A549 (cell line): ENCODE data around the gene CHST2.

Experiments used
- CTCF ChIP-seq: fragments of >200 bp; sonication (Bioruptor Twin); formaldehyde crosslinking; IDR thresholded peaks from 3 replicates; pipeline ENCODE4 v1.5.1; 2016
- E2F6 ChIP-seq: IDR thresholded peaks from 2 replicates; pipeline ENCODE4 v1.6.1; 2012; ENCODE audit warnings: low read depth, borderline replicate concordance
- KDM5A ChIP-seq: fragments of 200-600 bp; sonication (generic); IDR thresholded peaks from 2 replicates; pipeline ENCODE4 v1.6.1; 2016; ENCODE audit warnings: antibody characterized with exemption, mild to moderate bottlenecking
- NPAS2 ChIP-seq: fragments of 250-450 bp; sonication (Bioruptor Pico); IDR thresholded peaks from 2 replicates; pipeline ENCODE4 v1.8.0; 2022; ENCODE audit warnings: mild to moderate bottlenecking, moderate library complexity, borderline replicate concordance
- RFX5 ChIP-seq: fragments of 450-650 bp; IDR thresholded peaks from 2 replicates; pipeline ENCODE4 v1.7.1; 2014; ENCODE audit warnings: antibody characterized with exemption, mild to moderate bottlenecking, moderate library complexity
- USF2 ChIP-seq: fragments of 450-650 bp; IDR thresholded peaks from 2 replicates; pipeline ENCODE4 v1.6.1; 2014; ENCODE audit warnings: antibody characterized with exemption
- ZFP36 ChIP-seq: fragments of 450-650 bp; IDR thresholded peaks from 2 replicates; pipeline ENCODE4 v1.6.1; 2014; ENCODE audit warnings: borderline replicate concordance; ENCODE audit not compliant: partially characterized antibody

GRCh38 chr3:143128227-143128955, 8.8 kb downstream of the CHST2 start:
- TF ChIP-seq CTCF (no peak), E2F6 (no peak), ZFP36 (no peak), RFX5 (no peak), USF2 (no peak), NPAS2 (CRISPR knock-in tag) (no peak), KDM5A (no peak)
